Subcutaneous abdominal adipose tissue (tissue), 5 donors: Measurements from ENCODE around the gene POLA1.

Experiments used
- H3K27ac ChIP-seq: one replicate; pipeline ENCODE4 v1.7.0; 2013; ENCODE audit warnings: low read depth, mild to moderate bottlenecking, inconsistent platforms, low read length, moderate library complexity
- H3K27me3 ChIP-seq, 5 donors: one replicate each; pipeline ENCODE4 v1.7.0; 2013; ENCODE audit warnings: low read length in 5 of 5, inconsistent platforms in 1 of 5; ENCODE audit not compliant: control insufficient read depth in 5 of 5, insufficient read depth in 4 of 5
- H3K36me3 ChIP-seq, 5 donors: one replicate each; pipeline ENCODE4 v1.7.0; 2013; ENCODE audit warnings: low read length in 5 of 5; ENCODE audit not compliant: control insufficient read depth in 5 of 5, insufficient read depth in 5 of 5
- H3K4me1 ChIP-seq, 5 donors: one replicate each; pipeline ENCODE4 v1.7.0; 2013; ENCODE audit warnings: low read length in 5 of 5, mild to moderate bottlenecking in 3 of 5, moderate library complexity in 1 of 5; ENCODE audit not compliant: control insufficient read depth in 5 of 5, insufficient read depth in 5 of 5
- H3K4me3 ChIP-seq, 5 donors: one replicate each; pipeline ENCODE4 v1.7.0; 2013; ENCODE audit warnings: low read length in 5 of 5, low read depth in 1 of 5
- H3K9ac ChIP-seq, 5 donors: one replicate each; pipeline ENCODE4 v1.7.0; 2013; ENCODE audit warnings: low read length in 5 of 5, mild to moderate bottlenecking in 4 of 5, moderate library complexity in 3 of 5
- H3K9me3 ChIP-seq, 5 donors: one replicate each; pipeline ENCODE4 v1.7.0; 2013; ENCODE audit warnings: low read length in 5 of 5; ENCODE audit not compliant: control insufficient read depth in 5 of 5
- donor health status: healthy.
- donor health status: healthy.
- donor health status: healthy.
- donor health status: healthy.
- donor health status: healthy.

Gene POLA1

DNA sequence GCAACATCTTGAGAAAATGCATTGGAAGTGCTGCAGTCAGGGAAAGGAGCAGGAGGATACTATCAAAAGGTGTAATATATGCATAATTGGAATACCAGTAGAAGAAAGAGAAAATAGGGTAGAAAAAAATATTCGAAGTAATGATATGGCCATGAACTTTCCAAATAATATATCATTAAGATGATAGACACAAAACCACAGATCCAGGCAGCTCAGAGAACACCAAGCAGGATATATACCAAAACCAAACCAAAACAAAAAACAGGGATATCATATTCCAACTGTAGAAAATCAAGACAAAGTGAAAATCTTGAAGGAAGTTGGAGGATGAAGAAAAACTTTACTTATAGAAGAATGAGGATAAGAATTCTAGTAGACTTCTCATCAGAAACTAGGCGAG lies 9.7 kb upstream of the POLA1 start:
- Histone ChIP-seq H3K9me3 (peaks cover 0 to 4% (median 0%) of the 10 kb centered on the region in 5 donors), H3K27me3 (peaks cover 0 to 5% (median 0%) of the 10 kb centered on the region in 5 donors), H3K4me1 (no peaks in the 10 kb centered on the region), H3K27ac (no peak overlapping the region), H3K36me3 (no peaks in the 10 kb centered on the region), H3K9ac (no peak overlapping the region), H3K4me3 (no peak overlapping the region)

DNA sequence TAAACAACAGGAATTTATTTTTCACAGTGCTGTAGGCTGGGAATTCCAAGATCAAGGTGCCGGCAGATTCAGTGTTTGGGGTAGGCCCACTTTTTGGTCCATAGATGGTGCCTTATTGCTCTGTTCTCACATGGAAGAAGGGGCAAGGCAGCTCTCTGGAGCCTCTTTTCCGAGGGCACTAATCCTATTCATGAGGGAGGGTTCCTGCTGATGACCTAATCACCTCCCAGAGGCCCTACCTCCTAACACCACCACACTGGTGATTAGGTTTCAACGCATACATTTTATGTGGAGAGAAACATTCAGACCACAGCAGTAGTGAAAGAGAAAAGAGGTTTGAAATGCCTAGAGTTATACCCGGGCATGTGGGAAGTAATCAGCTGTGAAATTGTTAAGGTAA lies 1.4 kb upstream of the POLA1 start:
- Histone ChIP-seq H3K27ac (no peak overlapping the region), H3K27me3 (peaks cover 0 to 8% (median 0%) of the 10 kb centered on the region in 5 donors), H3K4me1 (peaks cover 0 to 11% (median 8%) of the 10 kb centered on the region in 5 donors), H3K36me3 (peaks cover 0 to 3% (median 0%) of the 10 kb centered on the region in 5 donors), H3K9ac (no peak overlapping the region), H3K4me3 (no peak overlapping the region), H3K9me3 (peaks cover 0 to 3% (median 0%) of the 10 kb centered on the region in 5 donors)

DNA sequence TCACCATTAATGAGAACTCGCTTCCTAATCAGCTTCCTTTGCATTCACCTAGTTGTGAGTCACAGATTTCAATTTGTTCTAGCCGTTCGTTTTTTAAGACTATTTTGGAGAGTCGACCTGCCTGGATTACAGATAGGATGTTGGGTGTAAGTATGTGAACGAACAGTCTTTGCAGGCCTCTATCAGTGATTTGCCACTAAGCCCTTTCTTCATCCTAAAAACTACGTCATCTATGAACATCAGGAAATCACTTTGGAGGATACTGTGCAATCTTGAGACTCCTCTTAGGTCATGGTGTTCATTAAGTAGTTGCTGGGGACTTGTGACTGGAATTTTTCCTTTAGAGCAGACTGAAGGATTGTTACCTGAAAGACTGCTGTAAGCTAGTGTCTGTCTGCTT lies 1.1 kb downstream of the POLA1 start:
- H3K9me3 ChIP-seq: peaks cover 0 to 3% (median 0%) of the 10 kb centered on the region in 5 donors
- peaks cover 0 to 8% (median 0%) of the 10 kb centered on the region in 5 donors for H3K27me3 ChIP-seq
- H3K36me3 ChIP-seq: peaks cover 0 to 5% (median 0%) of the 10 kb centered on the region in 5 donors
- H3K4me3 ChIP-seq: peak overlapping the region in 1 of 5 donors; percentile 70
- H3K9ac ChIP-seq: no peak overlapping the region
- H3K4me1 ChIP-seq: peaks cover 0 to 11% (median 8%) of the 10 kb centered on the region in 5 donors
- no peak overlapping the region for H3K27ac ChIP-seq

DNA sequence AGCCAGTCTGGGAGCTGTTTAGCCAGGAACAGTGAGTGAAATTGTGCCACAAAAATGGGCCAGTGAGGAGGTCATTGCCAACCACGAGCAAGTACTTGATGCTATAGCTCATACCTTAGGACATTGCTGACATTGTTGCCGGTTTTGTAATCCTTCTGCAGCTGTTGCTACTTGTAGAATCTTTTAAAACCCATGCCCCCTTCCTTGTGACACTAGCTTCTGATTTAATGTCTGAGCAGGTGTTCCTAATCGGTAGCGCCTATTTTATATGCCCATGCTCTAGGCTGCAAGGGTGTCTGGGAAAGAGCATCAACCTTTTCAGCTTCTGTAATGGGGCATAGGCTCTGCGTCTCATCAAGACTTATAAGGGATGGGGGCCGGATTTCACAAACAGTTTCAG lies 2.6 kb downstream of the POLA1 start:
- H3K27me3 ChIP-seq: peaks cover 0 to 8% (median 0%) of the 10 kb centered on the region in 5 donors
- H3K36me3 ChIP-seq: peaks cover 0 to 11% (median 3%) of the 10 kb centered on the region in 5 donors
- no peak overlapping the region for H3K27ac ChIP-seq
- no peak overlapping the region for H3K4me3 ChIP-seq
- H3K9me3 ChIP-seq: peaks cover 0 to 3% (median 0%) of the 10 kb centered on the region in 5 donors
- H3K9ac ChIP-seq: no peak overlapping the region
- H3K4me1 ChIP-seq: peaks cover 0 to 11% (median 8%) of the 10 kb centered on the region in 5 donors

DNA sequence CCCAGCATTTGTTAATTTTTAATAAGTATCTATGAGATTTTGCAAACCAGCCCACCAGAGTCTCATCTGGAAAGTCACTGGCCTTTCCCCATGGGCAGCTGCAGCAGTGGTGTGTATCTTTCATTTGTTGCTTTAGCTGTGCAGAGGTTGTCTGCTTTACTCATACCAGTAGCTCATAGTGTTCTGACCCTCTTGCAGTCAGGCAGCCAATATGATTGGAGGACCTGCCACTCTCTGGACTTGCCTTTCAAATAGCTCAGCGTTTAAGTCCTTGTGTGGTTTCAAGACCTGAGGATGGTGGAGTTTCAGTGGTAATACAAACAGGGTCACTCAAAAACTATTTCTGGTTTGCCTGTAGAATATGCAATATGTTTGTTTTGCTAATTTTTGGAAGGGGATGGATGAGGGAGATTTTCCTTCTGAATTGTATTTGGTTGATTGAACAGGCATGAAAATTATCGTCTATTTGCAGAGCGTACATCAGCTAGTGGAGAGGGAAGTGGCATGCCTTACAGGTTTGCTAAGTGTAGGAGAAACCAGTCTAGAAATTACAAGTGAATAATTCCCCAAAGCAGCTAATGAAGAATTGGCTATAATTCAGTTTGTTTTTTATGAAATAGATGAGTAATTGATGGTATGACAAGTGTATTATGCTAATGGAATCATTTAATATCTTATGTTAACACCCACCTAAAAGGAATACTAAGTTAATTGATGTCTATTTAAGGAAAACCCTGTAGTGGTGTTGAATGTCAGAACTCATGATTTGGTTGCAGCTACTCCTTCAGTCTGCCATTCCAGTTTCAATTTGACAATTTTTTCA lies 8.9 kb downstream of the POLA1 start:
- Histone ChIP-seq H3K4me1 (no peaks in the 10 kb centered on the region), H3K36me3 (peaks cover 6 to 20% (median 11%) of the 10 kb centered on the region in 5 donors), H3K9ac (no peak overlapping the region), H3K27ac (no peak overlapping the region), H3K9me3 (no peaks in the 10 kb centered on the region), H3K4me3 (no peak overlapping the region), H3K27me3 (no peaks in the 10 kb centered on the region)

DNA sequence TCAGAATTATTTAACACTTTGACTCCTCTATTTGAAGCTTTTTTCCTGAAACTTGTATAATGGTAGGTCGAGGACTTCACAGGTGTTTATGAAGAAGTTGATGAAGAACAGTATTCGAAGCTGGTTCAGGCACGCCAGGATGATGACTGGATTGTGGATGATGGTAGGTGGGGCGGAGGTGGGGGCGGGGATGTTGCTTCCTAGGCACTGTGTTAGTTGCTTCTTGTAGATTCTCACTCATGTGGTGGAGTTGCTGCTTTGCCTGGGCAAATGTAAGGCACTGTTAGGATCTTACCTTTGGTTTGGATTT lies 9.4 kb downstream of the POLA1 start:
- peaks cover 6 to 20% (median 11%) of the 10 kb centered on the region in 5 donors for H3K36me3 ChIP-seq
- no peaks in the 10 kb centered on the region for H3K27me3 ChIP-seq
- no peaks in the 10 kb centered on the region for H3K9me3 ChIP-seq
- H3K27ac ChIP-seq: no peak overlapping the region
- H3K9ac ChIP-seq: no peak overlapping the region
- H3K4me3 ChIP-seq: no peak overlapping the region
- no peaks in the 10 kb centered on the region for H3K4me1 ChIP-seq

DNA sequence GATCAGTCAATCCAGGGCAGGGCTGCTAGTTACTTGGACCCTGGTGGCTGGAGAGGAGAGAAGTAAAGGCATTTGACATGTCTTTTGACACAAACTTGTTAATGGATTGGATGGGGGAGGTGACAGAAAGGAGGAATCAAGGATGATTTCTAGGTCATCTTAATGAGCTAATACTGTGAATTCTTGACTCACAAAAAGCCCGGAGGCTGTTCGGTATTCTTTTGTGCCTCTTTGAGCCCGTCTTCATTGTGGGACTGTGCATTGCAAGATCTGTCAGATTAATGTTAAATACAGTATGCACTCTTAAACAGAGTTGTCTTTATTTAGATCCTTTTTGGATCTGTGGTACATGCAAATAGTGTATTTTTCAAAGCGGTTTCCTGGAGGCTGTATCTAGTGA lies 25.1 kb downstream of the POLA1 start:
- peaks cover 0 to 19% (median 4%) of the 10 kb centered on the region in 5 donors for H3K4me1 ChIP-seq
- peaks cover 3 to 25% (median 8%) of the 10 kb centered on the region in 5 donors for H3K36me3 ChIP-seq
- no peaks in the 10 kb centered on the region for H3K9me3 ChIP-seq
- H3K9ac ChIP-seq: no peak overlapping the region
- H3K27me3 ChIP-seq: peaks cover 0 to 2% (median 0%) of the 10 kb centered on the region in 5 donors
- H3K4me3 ChIP-seq: no peak overlapping the region
- no peak overlapping the region for H3K27ac ChIP-seq

DNA sequence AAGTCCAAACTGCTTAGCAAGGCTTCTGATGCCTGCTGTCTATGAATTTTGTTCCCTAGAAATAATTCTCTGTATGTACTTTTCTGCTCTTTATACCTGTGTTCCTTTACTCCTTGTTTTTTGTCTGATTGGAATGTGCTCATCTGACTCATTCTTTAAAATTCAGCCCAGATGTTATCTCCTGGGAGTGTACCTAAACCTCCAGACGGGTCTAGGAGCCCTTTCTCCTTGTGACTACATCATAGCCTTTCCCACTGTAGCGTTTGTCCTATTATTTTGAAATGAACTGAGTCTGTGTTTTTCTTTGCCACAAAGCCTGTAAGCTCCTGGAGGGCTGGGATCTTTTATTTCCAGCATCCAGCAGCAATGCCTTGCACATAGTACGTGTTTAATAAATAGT lies 26.3 kb downstream of the POLA1 start:
- H3K4me3 ChIP-seq: no peak overlapping the region
- no peak overlapping the region for H3K27ac ChIP-seq
- H3K27me3 ChIP-seq: peaks cover 0 to 2% (median 0%) of the 10 kb centered on the region in 5 donors
- peaks cover 0 to 19% (median 4%) of the 10 kb centered on the region in 5 donors for H3K4me1 ChIP-seq
- peaks cover 3 to 25% (median 7%) of the 10 kb centered on the region in 5 donors for H3K36me3 ChIP-seq
- H3K9ac ChIP-seq: no peak overlapping the region
- no peaks in the 10 kb centered on the region for H3K9me3 ChIP-seq

DNA sequence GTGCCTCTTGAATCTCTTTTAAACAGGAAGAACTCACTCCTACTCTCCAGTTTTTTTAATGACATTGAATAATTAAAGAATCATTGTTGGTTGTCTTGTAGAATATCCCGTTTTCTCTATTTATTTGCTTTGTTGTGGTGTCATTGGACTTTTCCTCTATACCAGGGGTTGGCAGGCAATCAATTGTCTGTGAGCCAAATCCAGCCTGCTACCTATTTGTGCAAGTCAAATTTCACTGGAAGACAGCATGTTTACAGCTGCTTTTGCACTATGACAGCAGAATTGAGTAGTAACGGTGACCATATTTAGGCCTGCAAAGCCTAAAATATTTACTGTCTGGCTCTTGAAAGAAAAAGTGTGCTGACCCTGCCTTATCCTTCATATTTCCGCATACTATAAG lies 34.8 kb downstream of the POLA1 start:
- Histone ChIP-seq H3K9me3 (no peaks in the 10 kb centered on the region), H3K4me3 (no peak overlapping the region), H3K36me3 (peaks cover 2 to 12% (median 8%) of the 10 kb centered on the region in 5 donors), H3K27ac (no peak overlapping the region), H3K27me3 (no peaks in the 10 kb centered on the region), H3K9ac (peak overlapping the region in 1 of 5 donors; percentile 39), H3K4me1 (no peaks in the 10 kb centered on the region)

DNA sequence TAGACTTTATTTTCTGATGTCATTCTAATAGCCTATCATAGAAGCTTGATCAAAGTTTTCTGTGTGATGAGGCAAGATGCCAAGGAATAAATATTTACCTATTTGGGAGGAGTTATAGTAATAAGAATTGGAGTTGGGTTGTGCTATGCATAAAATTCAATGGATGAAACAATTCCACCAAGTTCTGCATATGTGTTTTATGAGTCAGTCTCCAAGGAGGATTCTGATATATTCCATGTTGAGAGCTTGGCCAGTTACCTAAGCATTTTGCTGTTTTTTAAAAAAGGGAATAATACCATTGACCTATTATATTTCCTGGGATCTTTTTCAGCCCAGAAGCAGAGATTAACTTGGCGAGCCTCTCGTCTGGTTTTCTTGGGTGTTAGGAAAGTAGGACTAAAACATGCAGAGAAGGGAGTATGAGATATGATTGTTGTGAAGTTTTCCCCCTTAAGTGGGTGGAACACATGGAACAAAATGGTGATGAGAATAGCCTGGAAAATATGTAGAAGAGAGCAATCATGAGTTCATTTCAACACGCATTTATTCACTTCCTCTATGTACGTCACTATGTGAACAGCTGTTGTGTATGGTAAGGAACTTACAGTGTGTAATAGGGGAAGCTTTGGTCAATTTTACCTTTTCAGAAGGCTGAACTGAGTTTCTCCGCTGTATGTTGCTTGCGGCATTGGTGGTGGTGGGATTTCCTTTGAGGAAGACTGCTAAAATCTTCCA lies 39.2 kb downstream of the POLA1 start:
- Histone ChIP-seq H3K27me3 (no peaks in the 10 kb centered on the region), H3K9me3 (no peaks in the 10 kb centered on the region), H3K9ac (no peak overlapping the region), H3K4me1 (no peaks in the 10 kb centered on the region), H3K36me3 (peaks cover 0 to 9% (median 6%) of the 10 kb centered on the region in 5 donors), H3K4me3 (no peak overlapping the region), H3K27ac (no peak overlapping the region)
